HG03135 (cell line): ENCODE data around the gene CFAP251.
A peak's percentile ranks its signal among the peaks of the same experiment; 100 is the strongest.
"Not testable (repeated sequence)": the region's sequence is repeated elsewhere in the genome, so short reads cannot be mapped to it uniquely, and the experiment has no call there.

ENCODE experiments used
- ATAC-seq: cut with Tn5 transposase; IDR thresholded peaks from one replicate; pipeline ENCODE4 v1.9.1; 2021; ENCODE audit warnings: mild to moderate bottlenecking, moderate library complexity; ENCODE audit not compliant: unreplicated experiment

The CFAP251 gene

GRCh38 chr12:121917950-121918678, at the start of gene CFAP251:
TSS of gene CFAP251 (plus strand) at chr12:121918592. CDS start at chr12:121921306, 2,714 bp downstream.
- peak; percentile 94 for ATAC-seq

GRCh38 chr12:121869229-121869628, 49.2 kb upstream of the CFAP251 start:
- ATAC-seq, result not testable (repeated sequence)

GRCh38 chr12:121871467-121871866, 46.9 kb upstream of the CFAP251 start:
- ATAC-seq, result no peak

- no peak for ATAC-seq
Observed at GRCh38 chr12:121872546-121873215, 45.7 kb upstream of the CFAP251 start.

- no peak for ATAC-seq
Observed at GRCh38 chr12:121873216-121873569, 45.2 kb upstream of the CFAP251 start.

GRCh38 chr12:121874071-121874470, 44.3 kb upstream of the CFAP251 start:
- no peak for ATAC-seq

GRCh38 chr12:121875582-121875981, 42.8 kb upstream of the CFAP251 start:
- ATAC-seq, result no peak

- ATAC-seq, result not testable (repeated sequence)
Observed at GRCh38 chr12:121876080-121876447, 42.3 kb upstream of the CFAP251 start.

GRCh38 chr12:121883315-121883660, 35.1 kb upstream of the CFAP251 start:
- no peak for ATAC-seq

GRCh38 chr12:121885129-121885528, 33.3 kb upstream of the CFAP251 start:
- ATAC-seq, result not testable (repeated sequence)

GRCh38 chr12:121888083-121888477, 30.3 kb upstream of the CFAP251 start:
- ATAC-seq, result no peak

GRCh38 chr12:121888478-121889273, 29.7 kb upstream of the CFAP251 start, which contains the start of gene PSMD9:
TSS of gene PSMD9 (plus strand) at chr12:121888790. CDS start at chr12:121888857, 67 bp downstream.
- peak; percentile 91 for ATAC-seq

- no peak for ATAC-seq
Observed at GRCh38 chr12:121889274-121889624, 29.1 kb upstream of the CFAP251 start.

- not testable (repeated sequence) for ATAC-seq
Observed at GRCh38 chr12:121889661-121890060, 28.7 kb upstream of the CFAP251 start.

GRCh38 chr12:121892673-121893561, 25.5 kb upstream of the CFAP251 start:
- ATAC-seq, result no peak

- ATAC-seq, result no peak
Observed at GRCh38 chr12:121893961-121894460, 24.4 kb upstream of the CFAP251 start.

GRCh38 chr12:121894633-121895032, 23.8 kb upstream of the CFAP251 start:
- no peak for ATAC-seq

- ATAC-seq, result no peak
Observed at GRCh38 chr12:121898287-121898686, 20.1 kb upstream of the CFAP251 start.

GRCh38 chr12:121899590-121899989, 18.8 kb upstream of the CFAP251 start:
- no peak for ATAC-seq

GRCh38 chr12:121903202-121903601, 15.2 kb upstream of the CFAP251 start:
- no peak for ATAC-seq

GRCh38 chr12:121905746-121906145, 12.6 kb upstream of the CFAP251 start:
- ATAC-seq, result no peak
